WTC11 (cell line): Measurements from ENCODE around the gene MAPKAP1. TPM values are rescaled to one million over a fixed set of nuclear protein-coding genes. Genes with fewer than 3 reads are reported as not detected.
A peak's percentile ranks its signal among the peaks of the same experiment; 100 is the strongest.

Experiments
- ATAC-seq: fragments of 200-7000 bp; cut with Tn5 transposase; 2 replicates; pipeline ENCODE4 v1.10.0; 2021; ENCODE audit warnings: mild to moderate bottlenecking, moderate library complexity
- CTCF ChIA-PET: fragments of 300-600 bp; sonication (Branson Sonifier 250); formaldehyde crosslinking; loops from one replicate; lab custom pipeline; 2021; ENCODE audit warnings: antibody characterized with exemption; lab: Charles Lee
- POLR2A ChIA-PET: fragments of 350-600 bp; sonication (Branson Sonifier 250); formaldehyde crosslinking; loops from one replicate; lab custom pipeline; 2021; ENCODE audit warnings: antibody characterized with exemption; lab: Charles Lee
- DNase-seq: peaks from one replicate; pipeline ENCODE4 v3.0.0; 2021; ENCODE audit warnings: low spot score
- H3K27ac Mint-ChIP-seq: 2 replicates; pipeline ENCODE4 v1.8.0; 2021; ENCODE audit warnings: mixed read lengths
- H3K27me3 Mint-ChIP-seq: 2 replicates; pipeline ENCODE4 v1.8.0; 2021; ENCODE audit warnings: low read depth, mild to moderate bottlenecking, moderate library complexity, mixed read lengths
- H3K36me3 Mint-ChIP-seq: 2 replicates; pipeline ENCODE4 v1.8.0; 2021; ENCODE audit warnings: mixed read lengths
- H3K4me1 Mint-ChIP-seq: 2 replicates; pipeline ENCODE4 v1.8.0; 2022; ENCODE audit warnings: mixed read lengths
- H3K4me3 Mint-ChIP-seq: 2 replicates; pipeline ENCODE4 v1.8.0; 2021; ENCODE audit warnings: mild to moderate bottlenecking, moderate library complexity, mixed read lengths
- H3K9me3 Mint-ChIP-seq: 2 replicates; pipeline ENCODE4 v1.8.0; 2021; ENCODE audit warnings: mixed read lengths
- ATF2 ChIP-seq: sonication (generic); formaldehyde crosslinking; IDR thresholded peaks from 2 replicates; pipeline ENCODE4 v1.8.1; 2022; ENCODE audit warnings: low read depth, missing genetic modification reagents, borderline replicate concordance
- ATF3 ChIP-seq: sonication (generic); formaldehyde crosslinking; conservative IDR thresholded peaks from 2 replicates; pipeline ENCODE4 v1.8.1; 2022; ENCODE audit warnings: mild to moderate bottlenecking, missing genetic modification reagents
- ETV6 ChIP-seq: sonication (generic); formaldehyde crosslinking; IDR thresholded peaks from 2 replicates; pipeline ENCODE4 v1.8.1; 2022; ENCODE audit warnings: mild to moderate bottlenecking, missing genetic modification reagents
- PRRX2 ChIP-seq: fragments of 250-450 bp; sonication (Bioruptor Pico); IDR thresholded peaks from 2 replicates; pipeline ENCODE4 v1.8.0; 2021; ENCODE audit warnings: mild to moderate bottlenecking
- STAT6 ChIP-seq: sonication (generic); formaldehyde crosslinking; conservative IDR thresholded peaks from 2 replicates; pipeline ENCODE4 v1.8.1; 2023; ENCODE audit warnings: mild to moderate bottlenecking, low read depth, missing genetic modification reagents, moderate library complexity
- TP53 ChIP-seq: sonication (generic); formaldehyde crosslinking; IDR thresholded peaks from 2 replicates; pipeline ENCODE4 v1.8.1; 2023; ENCODE audit warnings: mild to moderate bottlenecking, missing genetic modification reagents
- ZNF396 ChIP-seq: fragments of 250-450 bp; sonication (Bioruptor Pico); IDR thresholded peaks from 2 replicates; pipeline ENCODE4 v1.8.0; 2021; ENCODE audit warnings: mild to moderate bottlenecking, moderate library complexity, borderline replicate concordance
- ZNF423 ChIP-seq: fragments of 250-450 bp; sonication (Bioruptor Pico); IDR thresholded peaks from 2 replicates; pipeline ENCODE4 v2.1.2; 2022; ENCODE audit warnings: mild to moderate bottlenecking, moderate library complexity
- ZNF532 ChIP-seq: fragments of 250-450 bp; sonication (Bioruptor Pico); IDR thresholded peaks from 2 replicates; pipeline ENCODE4 v1.9.0; 2021; ENCODE audit warnings: mild to moderate bottlenecking, borderline replicate concordance
- ZNF671 ChIP-seq: fragments of 250-450 bp; sonication (Bioruptor Pico); IDR thresholded peaks from 2 replicates; pipeline ENCODE4 v1.8.0; 2021; ENCODE audit warnings: mild to moderate bottlenecking
- total RNA-seq: library from RNA; stranded (reverse); gene quantifications from 3 replicates; pipeline ENCODE4 v1.2.3, GENCODE V29; 2021
- TF ChIP-seq, protein P1 (sequence below): sonication (generic); formaldehyde crosslinking; IDR thresholded peaks from 2 replicates; pipeline ENCODE4 v1.8.0; 2022; ENCODE audit warnings: missing genetic modification reagents
- TF ChIP-seq, protein P2 (sequence below): sonication (generic); formaldehyde crosslinking; IDR thresholded peaks from 2 replicates; pipeline ENCODE4 v1.8.1; 2022; ENCODE audit warnings: low read depth, mild to moderate bottlenecking, moderate library complexity, missing genetic modification reagents, borderline replicate concordance
- TF ChIP-seq, protein P3 (sequence below): fragments of 250-450 bp; sonication (Bioruptor Pico); IDR thresholded peaks from 2 replicates; pipeline ENCODE4 v1.8.0; 2021; ENCODE audit warnings: mild to moderate bottlenecking
- TF ChIP-seq, protein P4 (sequence below): sonication (generic); formaldehyde crosslinking; IDR thresholded peaks from 2 replicates; pipeline ENCODE4 v1.8.0; 2022; ENCODE audit warnings: mild to moderate bottlenecking, missing genetic modification reagents

MAPKAP1 gene
- total RNA-seq, 1 experiment from 2014 or later: 111 TPM

DNA sequence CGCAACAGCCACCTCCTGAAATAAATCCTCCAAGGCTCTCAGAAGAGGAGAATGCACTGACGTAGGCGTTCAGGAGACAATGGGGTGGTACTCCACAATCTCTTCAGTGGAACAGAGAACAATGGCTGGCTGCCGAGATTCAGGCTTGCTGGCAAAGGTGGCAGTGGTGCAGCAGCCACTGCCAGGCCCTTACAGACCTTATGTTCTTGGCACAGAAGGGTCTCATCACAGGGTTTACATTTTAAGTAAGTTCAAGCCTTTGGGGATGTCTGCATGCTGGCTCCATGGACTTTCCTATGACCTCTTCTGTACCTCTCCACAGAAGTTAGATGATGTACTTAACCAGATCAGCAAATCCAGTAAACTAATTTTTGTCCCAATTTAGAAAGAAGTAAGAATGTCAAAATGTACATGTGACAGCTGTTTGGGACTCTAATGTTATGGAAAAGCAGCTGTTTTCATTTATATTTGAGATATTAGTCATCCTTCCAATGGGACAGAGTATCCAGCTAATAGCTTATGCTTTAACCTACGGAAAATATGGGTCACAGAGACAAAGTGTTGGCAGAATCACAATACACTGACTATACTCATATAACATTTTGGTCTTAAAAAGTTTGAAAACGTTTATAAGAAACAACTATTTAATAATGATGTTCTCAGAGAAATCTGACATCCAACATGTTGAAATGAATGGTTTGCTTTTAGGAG lies 180.9 kb downstream of the MAPKAP1 start (continued):
- TF ChIP-seq ZNF532 (CRISPR knock-in tag) (no peak), ZNF396 (no peak), ZNF671 (no peak), PRRX2 (no peak)
- TF ChIP-seq, protein P1, sequence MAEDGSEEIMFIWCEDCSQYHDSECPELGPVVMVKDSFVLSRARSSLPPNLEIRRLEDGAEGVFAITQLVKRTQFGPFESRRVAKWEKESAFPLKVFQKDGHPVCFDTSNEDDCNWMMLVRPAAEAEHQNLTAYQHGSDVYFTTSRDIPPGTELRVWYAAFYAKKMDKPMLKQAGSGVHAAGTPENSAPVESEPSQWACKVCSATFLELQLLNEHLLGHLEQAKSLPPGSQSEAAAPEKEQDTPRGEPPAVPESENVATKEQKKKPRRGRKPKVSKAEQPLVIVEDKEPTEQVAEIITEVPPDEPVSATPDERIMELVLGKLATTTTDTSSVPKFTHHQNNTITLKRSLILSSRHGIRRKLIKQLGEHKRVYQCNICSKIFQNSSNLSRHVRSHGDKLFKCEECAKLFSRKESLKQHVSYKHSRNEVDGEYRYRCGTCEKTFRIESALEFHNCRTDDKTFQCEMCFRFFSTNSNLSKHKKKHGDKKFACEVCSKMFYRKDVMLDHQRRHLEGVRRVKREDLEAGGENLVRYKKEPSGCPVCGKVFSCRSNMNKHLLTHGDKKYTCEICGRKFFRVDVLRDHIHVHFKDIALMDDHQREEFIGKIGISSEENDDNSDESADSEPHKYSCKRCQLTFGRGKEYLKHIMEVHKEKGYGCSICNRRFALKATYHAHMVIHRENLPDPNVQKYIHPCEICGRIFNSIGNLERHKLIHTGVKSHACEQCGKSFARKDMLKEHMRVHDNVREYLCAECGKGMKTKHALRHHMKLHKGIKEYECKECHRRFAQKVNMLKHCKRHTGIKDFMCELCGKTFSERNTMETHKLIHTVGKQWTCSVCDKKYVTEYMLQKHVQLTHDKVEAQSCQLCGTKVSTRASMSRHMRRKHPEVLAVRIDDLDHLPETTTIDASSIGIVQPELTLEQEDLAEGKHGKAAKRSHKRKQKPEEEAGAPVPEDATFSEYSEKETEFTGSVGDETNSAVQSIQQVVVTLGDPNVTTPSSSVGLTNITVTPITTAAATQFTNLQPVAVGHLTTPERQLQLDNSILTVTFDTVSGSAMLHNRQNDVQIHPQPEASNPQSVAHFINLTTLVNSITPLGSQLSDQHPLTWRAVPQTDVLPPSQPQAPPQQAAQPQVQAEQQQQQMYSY (CRISPR knock-in tag): no peak

DNA sequence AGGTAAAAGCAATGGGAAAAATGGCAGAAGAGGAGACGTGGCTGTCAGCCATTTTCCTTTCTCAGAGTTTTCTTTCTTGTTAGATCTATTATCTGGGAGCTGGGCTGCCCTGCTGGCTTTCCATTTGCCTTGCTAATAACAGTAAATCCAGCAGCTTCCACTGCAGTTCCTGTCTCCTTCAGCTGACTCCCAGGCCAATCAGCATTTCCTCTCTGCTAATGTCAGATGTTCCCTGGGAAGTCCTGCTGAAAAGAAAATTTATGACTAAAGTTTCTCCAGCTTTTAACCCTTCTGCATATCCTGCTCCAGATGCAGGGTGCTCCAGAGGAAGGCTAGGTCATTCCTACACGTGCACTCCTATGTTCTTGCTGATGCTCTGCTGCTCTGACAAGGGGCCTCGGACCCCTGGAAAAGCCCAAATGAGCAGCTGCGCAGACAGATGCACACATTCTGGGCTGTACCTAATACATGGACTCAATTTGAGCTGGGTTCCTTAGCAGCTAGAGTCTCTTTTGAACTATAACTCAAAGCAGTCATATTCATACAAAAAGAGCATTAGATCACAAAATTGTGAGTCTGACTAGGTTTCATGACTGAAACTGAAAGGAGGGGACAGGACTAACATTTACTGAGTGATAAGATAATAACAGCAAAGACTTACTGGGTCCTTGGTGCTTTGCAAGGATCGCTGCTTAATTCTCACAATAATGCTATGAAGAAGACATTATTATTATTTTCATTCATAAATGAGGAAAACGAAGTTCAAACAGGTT lies 182.2 kb downstream of the MAPKAP1 start:
- ChIA-PET CTCF (interaction anchor here (0.7 to 1.0 kb wide), 2 partner anchors 34 to 117 kb away, joined by 4 read pairs; no protein-coding TSS in a partner anchor), POLR2A (interaction anchor here (0.6 kb wide), 1 partner anchor 122 kb away, joined by 3 read pairs; no protein-coding TSS in a partner anchor)
- no peak overlapping the region for H3K4me3 Mint-ChIP-seq
- H3K27ac Mint-ChIP-seq: peak overlapping the region; percentile 97
- peak; percentile 95 for ATAC-seq
- H3K36me3 Mint-ChIP-seq: peaks cover 5% of the 10 kb centered on the region; the same call in 1 of the 2 replicates
- peaks cover 60% of the 10 kb centered on the region for H3K4me1 Mint-ChIP-seq
- H3K9me3 Mint-ChIP-seq: no peaks in the 10 kb centered on the region
- no peak for TF ChIP-seq STAT6
- peak; percentile 82; the same call in 1 of the 2 replicates for TF ChIP-seq ETV6
- TF ChIP-seq, all 79 proteins: peak for 1
- no peaks in the 10 kb centered on the region for H3K27me3 Mint-ChIP-seq
- DNase-seq: peak; percentile 57

- ChIA-PET POLR2A (no interaction called here), CTCF (no interaction called here)
- H3K27ac Mint-ChIP-seq: no peak overlapping the region
- DNase-seq (no peak), ATAC-seq (no peak)
- no peaks in the 10 kb centered on the region for H3K27me3 Mint-ChIP-seq
- TF ChIP-seq, protein P2, sequence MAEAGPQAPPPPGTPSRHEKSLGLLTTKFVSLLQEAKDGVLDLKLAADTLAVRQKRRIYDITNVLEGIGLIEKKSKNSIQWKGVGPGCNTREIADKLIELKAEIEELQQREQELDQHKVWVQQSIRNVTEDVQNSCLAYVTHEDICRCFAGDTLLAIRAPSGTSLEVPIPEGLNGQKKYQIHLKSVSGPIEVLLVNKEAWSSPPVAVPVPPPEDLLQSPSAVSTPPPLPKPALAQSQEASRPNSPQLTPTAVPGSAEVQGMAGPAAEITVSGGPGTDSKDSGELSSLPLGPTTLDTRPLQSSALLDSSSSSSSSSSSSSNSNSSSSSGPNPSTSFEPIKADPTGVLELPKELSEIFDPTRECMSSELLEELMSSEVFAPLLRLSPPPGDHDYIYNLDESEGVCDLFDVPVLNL (CRISPR knock-in tag): no peak
- no peak for TF ChIP-seq ATF3 (CRISPR knock-in tag)
- TF ChIP-seq, protein P3, sequence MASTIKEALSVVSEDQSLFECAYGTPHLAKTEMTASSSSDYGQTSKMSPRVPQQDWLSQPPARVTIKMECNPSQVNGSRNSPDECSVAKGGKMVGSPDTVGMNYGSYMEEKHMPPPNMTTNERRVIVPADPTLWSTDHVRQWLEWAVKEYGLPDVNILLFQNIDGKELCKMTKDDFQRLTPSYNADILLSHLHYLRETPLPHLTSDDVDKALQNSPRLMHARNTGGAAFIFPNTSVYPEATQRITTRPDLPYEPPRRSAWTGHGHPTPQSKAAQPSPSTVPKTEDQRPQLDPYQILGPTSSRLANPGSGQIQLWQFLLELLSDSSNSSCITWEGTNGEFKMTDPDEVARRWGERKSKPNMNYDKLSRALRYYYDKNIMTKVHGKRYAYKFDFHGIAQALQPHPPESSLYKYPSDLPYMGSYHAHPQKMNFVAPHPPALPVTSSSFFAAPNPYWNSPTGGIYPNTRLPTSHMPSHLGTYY: no peak
- TF ChIP-seq, protein P4, sequence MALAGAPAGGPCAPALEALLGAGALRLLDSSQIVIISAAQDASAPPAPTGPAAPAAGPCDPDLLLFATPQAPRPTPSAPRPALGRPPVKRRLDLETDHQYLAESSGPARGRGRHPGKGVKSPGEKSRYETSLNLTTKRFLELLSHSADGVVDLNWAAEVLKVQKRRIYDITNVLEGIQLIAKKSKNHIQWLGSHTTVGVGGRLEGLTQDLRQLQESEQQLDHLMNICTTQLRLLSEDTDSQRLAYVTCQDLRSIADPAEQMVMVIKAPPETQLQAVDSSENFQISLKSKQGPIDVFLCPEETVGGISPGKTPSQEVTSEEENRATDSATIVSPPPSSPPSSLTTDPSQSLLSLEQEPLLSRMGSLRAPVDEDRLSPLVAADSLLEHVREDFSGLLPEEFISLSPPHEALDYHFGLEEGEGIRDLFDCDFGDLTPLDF (CRISPR knock-in tag): no peak
- no peak for TF ChIP-seq TP53 (CRISPR knock-in tag)
- TF ChIP-seq ZNF423 (CRISPR knock-in tag): peak; percentile 46; the same call in 1 of the 2 replicates
- TF ChIP-seq ATF2 (CRISPR knock-in tag): no peak
- no peaks in the 10 kb centered on the region for H3K9me3 Mint-ChIP-seq
- H3K36me3 Mint-ChIP-seq: peaks cover 5% of the 10 kb centered on the region; the same call in 1 of the 2 replicates
- no peak overlapping the region for H3K4me3 Mint-ChIP-seq
- peaks cover 53% of the 10 kb centered on the region for H3K4me1 Mint-ChIP-seq
These were observed 183.3 kb downstream of the MAPKAP1 start for GRCh38 chr9:125523681-125524080.
